Keratinocyte (primary cell): ENCODE measurements around the gene AMBRA1. TPM values are rescaled to one million over a fixed set of nuclear protein-coding genes. Genes with fewer than 3 reads are reported as not detected.

Source experiments
- DNase-seq: peaks from one replicate; pipeline ENCODE4 v3.0.0-alpha.2; 2011; ENCODE audit warnings: low read depth, missing footprints, low spot score
- FAIRE-seq: peaks from 2 replicates; lab custom pipeline; 2011; peaks lifted over from hg19 to GRCh38; lab: Jason Lieb, UNC
- H2AFZ ChIP-seq: 2 replicates; pipeline ENCODE4 v1.6.0; 2012; ENCODE audit warnings: low read length, control low read depth, inconsistent platforms; ENCODE audit not compliant: control insufficient read depth
- H3K27ac ChIP-seq: 2 replicates; pipeline ENCODE4 v1.5.1; 2011; ENCODE audit warnings: low read length; ENCODE audit not compliant: control insufficient read depth, insufficient read depth
- H3K27me3 ChIP-seq: 3 replicates; pipeline ENCODE4 v1.6.0; 2011; ENCODE audit warnings: low read length; ENCODE audit not compliant: control insufficient read depth, insufficient read depth; ENCODE audit errors: extremely low read depth
- H3K36me3 ChIP-seq, 2 experiments: 2 replicates in 1 of 2; 3 replicates in 1 of 2; pipeline ENCODE4 v1.5.1; 2011; ENCODE audit warnings: low read length in 2 of 2, mild to moderate bottlenecking in 1 of 2; ENCODE audit not compliant: control insufficient read depth in 2 of 2, insufficient read depth in 2 of 2; ENCODE audit errors: extremely low read depth in 1 of 2
- H3K4me1 ChIP-seq: 3 replicates; pipeline ENCODE4 v1.5.1; 2011; ENCODE audit warnings: low read length; ENCODE audit not compliant: control insufficient read depth, insufficient read depth; ENCODE audit errors: extremely low read depth
- H3K4me2 ChIP-seq: 3 replicates; pipeline ENCODE4 v1.6.0; 2011; ENCODE audit warnings: low read depth, low read length; ENCODE audit not compliant: control insufficient read depth, insufficient read depth; ENCODE audit errors: extremely low read depth
- H3K4me3 ChIP-seq, 3 experiments: fragments of 200-600 bp in 1 of 3; sonication (generic) in 1 of 3; 2 replicates in 2 of 3; 3 replicates in 1 of 3; pipeline ENCODE4 v1.5.1; 2011 to 2016; ENCODE audit warnings: low read length in 3 of 3, mild to moderate bottlenecking in 3 of 3, control low read depth in 2 of 3, inconsistent platforms in 1 of 3, low read depth in 1 of 3, mixed read lengths in 1 of 3, mixed run types in 1 of 3, moderate library complexity in 1 of 3; ENCODE audit not compliant: control insufficient read depth in 2 of 3, insufficient read depth in 2 of 3; ENCODE audit errors: extremely low read depth in 1 of 3
- H3K79me2 ChIP-seq: 2 replicates; pipeline ENCODE4 v1.6.0; 2012; ENCODE audit warnings: low read length; ENCODE audit not compliant: control insufficient read depth, insufficient read depth
- H3K9ac ChIP-seq: 3 replicates; pipeline ENCODE4 v1.6.0; 2011; ENCODE audit warnings: low read length; ENCODE audit not compliant: control insufficient read depth, insufficient read depth; ENCODE audit errors: extremely low read depth
- H3K9me1 ChIP-seq: 3 replicates; pipeline ENCODE4 v1.6.0; 2011; ENCODE audit warnings: low read length; ENCODE audit not compliant: control insufficient read depth, insufficient read depth; ENCODE audit errors: extremely low read depth
- H3K9me3 ChIP-seq: 2 replicates; pipeline ENCODE4 v1.5.1; 2012; ENCODE audit warnings: low read depth, low read length; ENCODE audit not compliant: control insufficient read depth
- H4K20me1 ChIP-seq: 3 replicates; pipeline ENCODE4 v1.6.0; 2011; ENCODE audit warnings: low read length; ENCODE audit not compliant: control insufficient read depth, insufficient read depth; ENCODE audit errors: extremely low read depth
- CTCF ChIP-seq, 3 experiments: IDR thresholded peaks in 1 of 3; conservative IDR thresholded peaks in 1 of 3; optimal IDR thresholded peaks in 1 of 3; 2 replicates in 2 of 3; 3 replicates in 1 of 3; pipeline versions ENCODE3 to v1.5.1; 2011; ENCODE audit warnings: low read length in 3 of 3, mild to moderate bottlenecking in 3 of 3, moderate library complexity in 2 of 3, control low read depth in 1 of 3, inconsistent platforms in 1 of 3; ENCODE audit not compliant: insufficient read depth in 2 of 3; ENCODE audit errors: extremely low read depth in 1 of 3
- EZH2 ChIP-seq: IDR thresholded peaks from one replicate; pipeline ENCODE4 v1.6.1; 2012; ENCODE audit warnings: inconsistent platforms, mild to moderate bottlenecking, low read length, moderate library complexity
- dilution Hi-C: fragments of 300-500 bp; cut with MboI; formaldehyde crosslinking; loops from one replicate; pipeline ENCODE4 v1.7.0; 2020; ENCODE audit warnings: low sequenced_read_pairs; ENCODE audit not compliant: extremely low pct_ligation_motif_present
- polyA plus RNA-seq, 5 experiments: library from polyadenylated mRNA; depleted of rRNA in 3 of 5; stranded (reverse) in 3 of 5; stranded (forward) in 1 of 5; unstranded in 1 of 5; fragments of >200 nt; gene quantifications; 1 replicate in 1 of 5; 2 replicates in 3 of 5; 3 replicates in 1 of 5; pipeline versions ENCODE4 v1.2.1 to v1.2.3, GENCODE V29; 2011 to 2012; ENCODE audit warnings: missing spikeins in 2 of 5, low read depth in 1 of 5, low replicate concordance in 1 of 5

The AMBRA1 gene
- polyA plus RNA-seq, 1 donor (not counting 4 experiments of a cell fraction or from before 2014, with no cell fraction given) = 10.5 TPM

- no peak overlapping the region for H3K27ac ChIP-seq
- H3K9me1 ChIP-seq = no peaks in the 10 kb centered on the region
- H3K9me3 ChIP-seq = no peaks in the 10 kb centered on the region
- H3K4me3 ChIP-seq = no peak overlapping the region
- peaks cover 2 to 5% of the 10 kb centered on the region in 2 experiments for H3K36me3 ChIP-seq
- no peak overlapping the region for H3K4me2 ChIP-seq
- FAIRE-seq (no peak), DNase-seq (no peak)
- no peaks in the 10 kb centered on the region for H3K4me1 ChIP-seq
- H4K20me1 ChIP-seq = no peaks in the 10 kb centered on the region
- H3K9ac ChIP-seq = no peak overlapping the region
- H3K79me2 ChIP-seq = no peaks in the 10 kb centered on the region
- no peaks in the 10 kb centered on the region for H3K27me3 ChIP-seq
- TF ChIP-seq EZH2 (no peak), CTCF (optimal IDR thresholded peaks at IDR 0.05 in 1 of 3, IDR thresholded peaks at IDR 0.05 in 1 of 3, conservative IDR thresholded peaks at IDR 0.05 in 1 of 3; ENCODE audit: extremely low read depth in 1 of 3, insufficient read depth in 2 of 3, low read length in 3 of 3) (no peak)
- dilution Hi-C loops = no loop called here
- no peak overlapping the region for H2AFZ ChIP-seq
Measured at GRCh38 chr11:46633291-46634217, 39.7 kb upstream of the AMBRA1 start.

GRCh38 chr11:46632502-46632901 is 38.7 kb upstream of the AMBRA1 start:
- TF ChIP-seq EZH2 = no peak
- TF ChIP-seq CTCF (optimal IDR thresholded peaks at IDR 0.05 in 1 of 3, IDR thresholded peaks at IDR 0.05 in 1 of 3, conservative IDR thresholded peaks at IDR 0.05 in 1 of 3; ENCODE audit: extremely low read depth in 1 of 3, insufficient read depth in 2 of 3, low read length in 3 of 3) = no peak
- FAIRE-seq (no peak), DNase-seq (no peak)
- no peak overlapping the region for H3K4me2 ChIP-seq
- no peaks in the 10 kb centered on the region for H3K9me1 ChIP-seq
- no peak overlapping the region for H3K4me3 ChIP-seq
- no peaks in the 10 kb centered on the region for H3K9me3 ChIP-seq
- no peak overlapping the region for H2AFZ ChIP-seq
- H3K79me2 ChIP-seq = no peaks in the 10 kb centered on the region
- H3K27ac ChIP-seq = no peak overlapping the region
- H3K27me3 ChIP-seq = no peaks in the 10 kb centered on the region
- H3K9ac ChIP-seq = no peak overlapping the region
- dilution Hi-C loops = no loop called here
- H3K36me3 ChIP-seq = peaks cover 2 to 5% of the 10 kb centered on the region in 2 experiments
- no peaks in the 10 kb centered on the region for H3K4me1 ChIP-seq
- H4K20me1 ChIP-seq = no peaks in the 10 kb centered on the region
